T47D (cell line): ENCODE data around the gene RASGEF1C.
A peak's percentile ranks its signal among the peaks of the same experiment; 100 is the strongest.
"Not testable (repeated sequence)": the region's sequence is repeated elsewhere in the genome, so short reads cannot be mapped to it uniquely, and the experiment has no call there.

Source experiments
- DNase-seq, 2 experiments: peaks; one replicate each; pipeline versions ENCODE4 v3.0.0 to v3.0.0-alpha.2; 2011 to 2012; ENCODE audit warnings: low read depth in 1 of 2, low spot score in 1 of 2
- JUND ChIP-seq: IDR thresholded peaks from 2 replicates; pipeline ENCODE4 v1.6.1; 2012; ENCODE audit warnings: low read depth
- in situ Hi-C: cut with HindIII; loops from 2 replicates; pipeline ENCODE4 v1.10.0; 2016; ENCODE audit warnings: low sequenced_read_pairs, low pct_unique_long_range_greater_than_20kb

Gene RASGEF1C

DNA sequence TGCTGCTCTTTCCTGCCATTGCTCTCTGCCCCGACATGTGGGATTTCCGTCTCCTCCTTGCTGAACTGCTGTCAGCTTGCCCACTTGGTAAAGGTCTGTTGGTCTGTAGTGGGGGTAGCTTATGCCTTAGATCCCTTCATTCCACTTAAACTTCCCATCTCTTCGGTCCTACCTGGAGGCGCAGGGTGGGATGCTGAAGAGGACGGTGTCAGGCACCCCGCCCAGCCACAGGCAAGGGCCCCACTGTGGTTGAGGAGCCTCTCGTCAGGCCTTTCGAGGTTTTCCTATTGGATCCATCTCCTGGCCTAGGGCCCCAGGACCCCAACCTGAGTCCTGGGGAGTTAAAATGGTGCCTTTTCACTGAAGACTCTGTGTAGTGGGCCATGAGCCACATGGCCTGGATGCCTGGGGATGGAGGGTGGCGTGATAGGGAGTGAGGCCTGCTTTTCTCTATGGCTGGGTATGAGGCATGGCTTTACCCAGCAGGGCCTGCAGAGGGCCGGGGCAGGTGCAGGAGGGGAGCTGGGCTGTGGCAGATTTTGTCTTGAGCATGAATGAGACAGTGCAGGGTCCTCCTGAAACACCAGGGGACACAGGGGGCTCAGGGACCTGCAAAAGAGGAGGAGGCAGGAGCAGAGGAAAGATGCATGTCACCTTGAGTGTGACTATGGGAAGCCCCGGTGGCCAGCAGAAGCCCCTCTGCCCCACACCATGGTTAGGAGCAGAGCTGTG, 111.7 kb downstream of the RASGEF1C start:
- in situ Hi-C loops = no loop called here
- no peak for DNase-seq
- TF ChIP-seq JUND = no peak

DNA sequence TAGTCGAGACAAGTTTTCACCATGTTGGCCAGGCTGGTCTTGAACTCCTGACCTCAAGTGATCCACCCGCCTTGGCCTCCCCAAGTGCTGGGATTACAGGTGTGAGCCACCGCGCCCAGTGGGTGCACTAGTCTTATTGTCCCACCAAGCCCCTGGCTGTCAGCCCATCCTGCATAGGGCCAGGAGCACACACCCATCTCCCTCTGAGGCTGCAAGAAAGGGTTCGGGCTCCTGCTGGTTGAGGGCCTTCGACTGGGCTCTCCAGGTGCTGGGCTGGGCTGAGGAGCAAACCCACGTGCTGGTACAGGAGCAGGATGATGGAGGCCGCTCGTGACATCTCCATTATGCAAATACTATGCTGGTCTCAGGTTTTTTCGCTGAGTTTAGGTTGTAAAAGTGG, 112.4 kb downstream of the RASGEF1C start:
- TF ChIP-seq JUND = no peak
- in situ Hi-C loops = no loop called here
- no peak for DNase-seq

DNA sequence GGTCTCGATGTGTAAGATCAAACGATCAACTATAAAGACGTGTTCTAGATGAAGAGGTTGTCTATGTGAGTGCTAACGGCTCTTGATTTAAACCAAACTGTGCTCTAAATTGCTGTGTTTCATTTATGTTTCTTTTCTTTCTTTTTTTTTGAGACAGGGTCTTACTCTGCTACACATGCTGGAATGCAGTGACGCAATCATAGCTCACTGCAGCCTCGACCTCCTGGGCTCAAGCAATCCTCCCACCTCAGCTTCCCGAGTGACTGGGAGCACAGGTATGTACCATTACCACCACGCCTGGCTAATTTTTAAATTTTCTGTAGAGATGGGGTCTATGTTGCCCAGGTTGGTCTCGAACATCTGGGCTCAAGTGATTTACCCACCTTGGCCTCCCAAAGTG, 113.5 kb downstream of the RASGEF1C start:
- no peak for DNase-seq
- in situ Hi-C loops = no loop called here
- TF ChIP-seq JUND = no peak

DNA sequence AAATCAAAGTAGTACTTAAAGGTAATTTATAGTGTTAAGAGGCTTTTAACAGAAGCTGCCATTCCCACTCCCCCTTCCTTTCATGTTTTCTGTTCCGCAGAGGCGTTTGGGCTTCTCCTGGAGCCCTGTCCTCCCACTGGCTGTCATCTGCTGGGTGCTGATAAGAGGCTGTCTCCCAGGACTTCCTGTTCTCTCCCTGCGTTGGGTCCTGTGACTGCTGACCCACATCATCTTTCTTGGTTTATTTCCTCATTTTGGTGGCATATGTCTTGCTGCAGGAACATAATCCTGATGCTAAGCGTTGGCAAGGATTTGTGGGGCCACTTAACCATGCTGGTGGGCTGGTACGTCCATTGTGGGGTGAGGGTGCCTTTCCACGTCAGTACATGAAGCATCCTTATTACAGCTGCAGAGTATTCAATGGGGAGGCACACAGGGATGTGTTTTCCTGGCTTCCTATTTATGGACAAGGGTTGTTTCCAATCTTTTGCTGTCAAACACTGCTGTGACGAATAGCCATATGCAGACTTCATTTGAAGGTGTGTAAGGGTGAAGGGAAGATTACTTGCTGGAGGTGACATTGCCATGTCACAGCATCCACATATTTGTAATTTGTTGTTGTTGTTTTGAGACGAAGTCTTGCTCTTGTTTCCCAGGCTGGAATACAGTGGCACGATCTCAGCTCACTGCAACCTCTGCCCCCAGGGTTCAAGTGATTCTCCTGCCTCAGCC, 115.2 kb downstream of the RASGEF1C start:
- DNase-seq = no peak
- in situ Hi-C loops = no loop called here
- no peak for TF ChIP-seq JUND

DNA sequence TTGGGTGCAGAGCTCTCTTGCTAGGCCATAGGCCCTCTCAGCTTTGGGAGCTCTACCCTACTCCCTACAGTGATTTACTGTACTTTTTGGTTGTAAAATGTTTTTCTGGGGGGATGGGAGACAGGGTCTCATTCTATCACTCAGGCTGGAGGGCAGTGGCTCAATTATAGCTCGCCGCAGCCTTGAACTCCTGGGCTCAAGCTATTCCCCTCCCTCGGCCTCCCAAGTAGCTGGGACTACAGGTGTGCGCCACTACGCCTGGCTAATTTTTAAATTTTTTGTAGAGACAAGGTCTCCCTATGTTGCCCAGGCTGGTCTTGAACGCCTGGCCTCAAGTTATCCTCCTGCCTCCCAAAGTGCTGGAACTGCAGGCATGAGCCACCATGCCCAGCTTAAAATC, 115.8 kb downstream of the RASGEF1C start:
- in situ Hi-C loops = no loop called here
- no peak for DNase-seq
- no peak for TF ChIP-seq JUND

DNA sequence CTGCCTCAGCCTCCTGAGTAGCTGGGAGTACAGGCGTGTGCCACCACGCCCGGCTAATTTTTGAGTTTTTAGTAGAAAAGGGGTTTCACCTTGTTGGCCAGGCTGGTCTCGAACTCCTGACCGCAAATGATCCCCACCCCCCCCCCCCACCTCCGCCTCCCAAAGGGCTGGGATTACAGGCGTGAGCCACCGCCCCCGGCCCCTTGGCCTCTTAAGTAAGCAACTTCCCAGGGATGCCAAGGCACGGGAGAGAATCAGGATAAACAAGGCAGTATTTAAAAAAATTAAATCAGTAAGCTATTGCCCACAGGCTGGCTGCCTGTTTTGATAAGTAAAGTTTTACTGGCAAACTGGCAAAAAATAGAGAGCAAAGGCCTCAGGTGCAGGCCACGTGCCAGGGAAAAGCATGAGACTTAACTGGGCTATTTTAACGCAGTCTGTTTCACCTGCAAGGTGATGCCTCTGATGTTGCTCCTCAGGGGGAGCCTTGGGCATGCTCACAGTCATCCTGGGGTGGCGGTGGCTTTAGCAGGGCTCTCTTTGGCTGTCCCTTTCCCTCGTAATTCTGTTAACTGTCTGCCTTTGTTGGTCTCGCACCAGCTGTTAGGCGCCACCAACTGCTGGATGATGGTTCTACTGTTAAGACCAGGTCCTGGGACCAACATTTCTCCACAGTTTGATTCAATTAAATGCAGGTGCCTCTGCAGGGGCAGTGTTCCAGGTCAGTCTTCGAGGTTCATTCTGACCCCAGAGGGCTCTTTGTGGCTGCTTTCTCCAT, 118.1 kb downstream of the RASGEF1C start:
- TF ChIP-seq JUND = no peak
- in situ Hi-C loops = no loop called here
- DNase-seq = peak in 1 of 2 experiments; percentile 77

DNA sequence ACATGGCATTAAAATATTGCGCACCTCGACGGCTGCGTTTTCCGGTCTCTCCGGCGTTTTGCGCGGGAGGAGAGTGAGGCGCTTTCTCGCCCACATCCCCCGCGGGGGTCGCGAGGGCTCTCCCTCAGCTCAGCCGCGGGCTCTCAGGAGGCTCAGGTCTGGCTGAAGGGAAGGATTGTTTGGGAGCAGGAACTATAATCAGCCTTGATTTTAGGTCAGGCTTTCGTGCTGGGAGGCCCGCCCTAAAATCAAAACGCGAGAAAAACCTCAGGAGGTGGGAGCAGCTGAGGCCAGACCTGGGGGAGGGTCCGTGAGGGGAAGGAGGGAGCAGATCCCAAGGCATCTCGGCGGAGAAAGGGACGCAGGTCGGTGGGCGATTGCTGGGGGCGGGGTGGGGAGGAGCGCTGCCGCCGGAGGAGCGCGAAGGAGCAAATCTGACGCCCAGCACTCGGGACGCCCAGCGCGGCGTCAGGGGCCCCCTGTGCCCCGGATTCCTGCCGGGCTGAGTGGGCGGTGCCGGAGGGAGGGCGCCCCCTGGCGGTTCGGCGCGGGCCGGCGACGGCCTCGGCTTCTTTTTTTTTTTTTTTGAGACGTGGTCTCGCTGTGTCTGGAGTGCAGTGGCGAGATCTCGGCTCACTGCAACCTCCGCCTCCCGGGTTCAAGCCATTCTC, 118.8 kb downstream of the RASGEF1C start:
- in situ Hi-C loops = no loop called here
- no peak for TF ChIP-seq JUND
- DNase-seq = peak in 1 of 2 experiments; percentile 73

DNA sequence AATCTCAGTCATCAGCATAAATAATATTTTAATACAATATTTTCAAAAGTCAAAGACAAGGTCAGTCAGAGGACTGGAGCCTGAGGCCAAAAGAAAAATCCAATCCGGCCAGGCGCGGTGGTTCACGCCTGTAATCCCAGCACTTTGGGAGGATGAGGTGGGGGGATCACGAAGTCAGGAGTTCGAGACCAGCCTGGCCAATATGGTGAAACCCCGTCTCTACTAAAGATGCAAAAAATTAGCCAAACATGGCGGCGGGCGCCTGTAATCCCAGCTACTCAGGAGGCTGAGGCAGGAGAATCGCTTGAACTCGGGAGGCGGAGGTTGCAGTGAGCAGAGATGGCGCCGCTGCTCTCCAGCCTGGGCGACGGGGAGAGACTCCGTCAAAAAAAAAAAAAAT, 119.4 kb downstream of the RASGEF1C start:
- DNase-seq, in situ Hi-C loops: not testable (repeated sequence)

DNA sequence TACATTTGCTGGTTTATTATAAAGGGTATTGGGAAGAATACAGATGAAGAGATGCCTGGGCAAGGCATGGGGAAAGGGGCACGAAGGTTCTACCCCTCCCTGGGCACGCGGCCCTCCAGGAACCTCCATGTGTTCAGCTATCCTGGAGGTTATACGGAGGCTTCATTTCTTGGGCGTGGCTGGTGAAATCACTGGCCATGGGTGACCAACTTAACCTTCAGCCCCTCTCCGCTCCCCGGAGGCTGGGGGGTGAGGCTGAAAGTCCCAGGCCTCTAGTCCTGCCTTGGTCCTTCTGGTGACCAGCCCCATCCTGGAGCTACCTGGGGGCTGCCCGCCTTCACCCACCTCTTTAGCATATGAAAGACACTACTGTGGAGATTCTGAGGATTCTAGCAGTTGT, 120.5 kb downstream of the RASGEF1C start:
- DNase-seq = no peak
- no peak for TF ChIP-seq JUND
- in situ Hi-C loops = no loop called here

DNA sequence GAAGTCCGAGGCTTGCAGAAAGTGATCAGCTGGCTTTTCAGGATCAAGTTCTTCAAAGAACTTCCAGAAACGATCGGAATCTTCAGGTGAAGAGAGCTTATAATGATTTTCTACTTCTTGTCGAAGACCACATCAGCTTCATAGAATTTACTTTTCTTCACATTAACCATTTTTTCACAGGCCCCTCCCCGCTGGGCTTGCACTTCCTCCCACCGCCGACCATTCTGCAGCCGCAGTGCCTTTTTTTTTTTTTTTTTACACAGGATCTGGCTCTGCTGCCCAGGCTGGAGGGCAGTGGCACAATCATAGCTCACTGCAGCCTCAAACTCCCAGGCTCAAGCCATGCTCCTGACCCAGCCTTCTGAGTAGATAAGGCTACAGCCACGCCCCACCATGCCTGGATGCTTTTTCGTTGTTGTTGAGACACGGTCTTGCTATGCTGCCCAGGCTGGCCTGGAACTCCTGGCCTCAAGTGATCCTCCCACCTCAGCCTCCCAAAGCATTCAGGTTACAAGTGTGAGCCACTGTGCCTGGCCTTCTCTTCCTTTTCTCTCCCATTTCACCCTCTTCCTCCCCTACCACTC, 122.1 kb downstream of the RASGEF1C start:
- no peak for DNase-seq
- no peak for TF ChIP-seq JUND
- in situ Hi-C loops = no loop called here

DNA sequence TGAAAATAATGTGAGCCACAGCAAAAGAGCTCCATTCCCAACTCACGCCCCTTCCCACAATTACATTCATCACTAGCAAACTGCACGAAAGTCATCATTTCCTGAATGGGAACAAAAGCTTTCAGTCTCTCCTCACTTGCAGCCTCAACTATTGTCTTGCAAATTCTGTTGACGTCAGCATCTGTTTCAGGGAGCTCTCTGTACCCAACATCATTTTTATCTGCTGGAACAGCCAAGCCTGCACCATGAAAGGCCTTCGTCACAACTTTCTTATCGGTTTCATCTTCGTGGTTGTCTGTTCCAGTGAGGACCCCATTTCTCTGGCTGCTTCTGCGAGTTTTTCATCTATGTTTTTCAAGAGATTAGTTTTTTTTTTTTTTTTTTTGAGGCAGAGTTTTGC, 123.2 kb downstream of the RASGEF1C start:
- no peak for DNase-seq
- TF ChIP-seq JUND = no peak
- in situ Hi-C loops = no loop called here
